HepG2 (cell line): ENCODE data around the gene RASL12. TPM values are rescaled to one million over a fixed set of nuclear protein-coding genes. Genes with fewer than 3 reads are reported as not detected.

Source experiments
- AKNA ChIP-seq: sonication (generic); formaldehyde crosslinking; IDR thresholded peaks from 2 replicates; pipeline ENCODE4 v1.4.0; 2020; ENCODE audit warnings: missing genetic modification reagents, borderline replicate concordance
- ARNT ChIP-seq: fragments of 450-650 bp; IDR thresholded peaks from 2 replicates; pipeline ENCODE4 v1.6.1; 2017
- BRCA1 ChIP-seq: sonication (generic); formaldehyde crosslinking; IDR thresholded peaks from 2 replicates; pipeline ENCODE4 v1.4.0; 2020; ENCODE audit warnings: missing genetic modification reagents
- CCAR2 ChIP-seq: fragments of 200-400 bp; formaldehyde crosslinking; optimal IDR thresholded peaks from 2 replicates; pipeline ENCODE3; 2018; ENCODE audit warnings: low read depth, mild to moderate bottlenecking, low read length, moderate library complexity
- EZH2 ChIP-seq: conservative IDR thresholded peaks from 2 replicates; pipeline ENCODE4 v1.6.1; 2012; ENCODE audit warnings: mild to moderate bottlenecking, low read depth, low read length, moderate library complexity
- HNRNPH1 ChIP-seq: fragments of 200-400 bp; formaldehyde crosslinking; optimal IDR thresholded peaks from 2 replicates; pipeline ENCODE3; 2017; ENCODE audit warnings: mild to moderate bottlenecking, low read depth, low read length
- HOXA5 ChIP-seq: sonication (generic); formaldehyde crosslinking; IDR thresholded peaks from 2 replicates; pipeline ENCODE4 v1.4.0; 2020; ENCODE audit warnings: missing genetic modification reagents
- JUND ChIP-seq: sonication (generic); formaldehyde crosslinking; IDR thresholded peaks from 2 replicates; pipeline ENCODE4 v1.8.0; 2022; ENCODE audit warnings: mild to moderate bottlenecking, missing genetic modification reagents
- MIER2 ChIP-seq: IDR thresholded peaks from 2 replicates; pipeline ENCODE4 v1.6.1; 2016; ENCODE audit warnings: missing biosample characterization, missing genetic modification reagents
- NBN ChIP-seq: fragments of 450-650 bp; conservative IDR thresholded peaks from 2 replicates; pipeline ENCODE4 v1.6.1; 2017
- PHF8 ChIP-seq: sonication (generic); formaldehyde crosslinking; IDR thresholded peaks from 2 replicates; pipeline ENCODE4 v1.5.0; 2020; ENCODE audit warnings: missing genetic modification reagents
- SMARCE1 ChIP-seq: fragments of 450-650 bp; IDR thresholded peaks from 2 replicates; pipeline ENCODE4 v1.6.1; 2017; ENCODE audit warnings: borderline replicate concordance
- SRSF4 ChIP-seq: fragments of 200-400 bp; formaldehyde crosslinking; IDR thresholded peaks from one replicate; pipeline ENCODE4 v1.6.1; 2018; ENCODE audit warnings: mild to moderate bottlenecking, low read depth, low read length, moderate library complexity; ENCODE audit not compliant: poor library complexity, severe bottlenecking
- TERF1 ChIP-seq: sonication (generic); formaldehyde crosslinking; IDR thresholded peaks from 2 replicates; pipeline ENCODE4 v1.8.0; 2022; ENCODE audit warnings: mild to moderate bottlenecking, missing genetic modification reagents, moderate library complexity
- TP53 ChIP-seq: sonication (generic); formaldehyde crosslinking; conservative IDR thresholded peaks from 2 replicates; pipeline ENCODE4 v1.4.0; 2020; ENCODE audit warnings: missing genetic modification reagents
- ZNF136 ChIP-seq: sonication (generic); formaldehyde crosslinking; IDR thresholded peaks from 2 replicates; pipeline ENCODE4 v1.8.1; 2022; ENCODE audit warnings: low read depth, mild to moderate bottlenecking, moderate library complexity, missing genetic modification reagents
- ZNF234 ChIP-seq: sonication (generic); formaldehyde crosslinking; conservative IDR thresholded peaks from 2 replicates; pipeline ENCODE4 v1.5.1; 2020; ENCODE audit warnings: mild to moderate bottlenecking, missing genetic modification reagents
- polyA plus RNA-seq, 8 experiments: library from polyadenylated mRNA; depleted of rRNA in 3 of 8; stranded (reverse) in 7 of 8; unstranded in 1 of 8; fragments of >200 nt; fragmentation: Illumina TruSeq in 4 of 8; extraction: Trizol in 4 of 8; gene quantifications; 2 replicates each; pipeline versions ENCODE4 v1.2.1 to v1.2.3, GENCODE V29; 2011 to 2016; ENCODE audit warnings: low read depth in 4 of 8, missing spikeins in 1 of 8, mixed read lengths in 1 of 8; ENCODE audit not compliant: insufficient read depth in 1 of 8
- total RNA-seq, 5 experiments: library from RNA; depleted of rRNA; stranded (reverse); fragments of >200 nt; fragmentation: Illumina TruSeq; extraction: Trizol; gene quantifications; 2 replicates each; pipeline ENCODE4 v1.2.3, GENCODE V29; 2016; ENCODE audit warnings: low read depth in 1 of 5
- TF ChIP-seq, protein P1 (sequence below): sonication (generic); formaldehyde crosslinking; IDR thresholded peaks from 2 replicates; pipeline ENCODE4 v1.4.0; 2020; ENCODE audit warnings: missing genetic modification reagents
- TF ChIP-seq, protein P2 (sequence below): sonication (generic); formaldehyde crosslinking; IDR thresholded peaks from 2 replicates; pipeline ENCODE4 v1.9.0; 2022; ENCODE audit warnings: low read depth, missing genetic modification reagents
- TF ChIP-seq, protein P3 (sequence below): sonication (generic); formaldehyde crosslinking; IDR thresholded peaks from 2 replicates; pipeline ENCODE4 v1.4.0; 2020; ENCODE audit warnings: missing genetic modification reagents, borderline replicate concordance

Gene RASL12
- total and polyA plus RNA-seq, 2 of the 13 experiments (the other 11 are each of a cell fraction or from before 2014, with no cell fraction given) = 0.16 to 0.55 TPM

- TF ChIP-seq, protein P1, sequence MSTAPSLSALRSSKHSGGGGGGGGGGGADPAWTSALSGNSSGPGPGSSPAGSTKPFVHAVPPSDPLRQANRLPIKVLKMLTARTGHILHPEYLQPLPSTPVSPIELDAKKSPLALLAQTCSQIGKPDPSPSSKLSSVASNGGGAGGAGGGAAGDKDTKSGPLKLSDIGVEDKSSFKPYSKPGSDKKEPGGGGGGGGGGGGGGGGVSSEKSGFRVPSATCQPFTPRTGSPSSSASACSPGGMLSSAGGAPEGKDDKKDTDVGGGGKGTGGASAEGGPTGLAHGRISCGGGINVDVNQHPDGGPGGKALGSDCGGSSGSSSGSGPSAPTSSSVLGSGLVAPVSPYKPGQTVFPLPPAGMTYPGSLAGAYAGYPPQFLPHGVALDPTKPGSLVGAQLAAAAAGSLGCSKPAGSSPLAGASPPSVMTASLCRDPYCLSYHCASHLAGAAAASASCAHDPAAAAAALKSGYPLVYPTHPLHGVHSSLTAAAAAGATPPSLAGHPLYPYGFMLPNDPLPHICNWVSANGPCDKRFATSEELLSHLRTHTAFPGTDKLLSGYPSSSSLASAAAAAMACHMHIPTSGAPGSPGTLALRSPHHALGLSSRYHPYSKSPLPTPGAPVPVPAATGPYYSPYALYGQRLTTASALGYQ (CRISPR knock-in tag) = no peak
- peak; percentile 97 for TF ChIP-seq JUND (CRISPR knock-in tag)
- TF ChIP-seq ARNT = no peak
- TF ChIP-seq HNRNPH1 = no peak
- TF ChIP-seq, protein P2, sequence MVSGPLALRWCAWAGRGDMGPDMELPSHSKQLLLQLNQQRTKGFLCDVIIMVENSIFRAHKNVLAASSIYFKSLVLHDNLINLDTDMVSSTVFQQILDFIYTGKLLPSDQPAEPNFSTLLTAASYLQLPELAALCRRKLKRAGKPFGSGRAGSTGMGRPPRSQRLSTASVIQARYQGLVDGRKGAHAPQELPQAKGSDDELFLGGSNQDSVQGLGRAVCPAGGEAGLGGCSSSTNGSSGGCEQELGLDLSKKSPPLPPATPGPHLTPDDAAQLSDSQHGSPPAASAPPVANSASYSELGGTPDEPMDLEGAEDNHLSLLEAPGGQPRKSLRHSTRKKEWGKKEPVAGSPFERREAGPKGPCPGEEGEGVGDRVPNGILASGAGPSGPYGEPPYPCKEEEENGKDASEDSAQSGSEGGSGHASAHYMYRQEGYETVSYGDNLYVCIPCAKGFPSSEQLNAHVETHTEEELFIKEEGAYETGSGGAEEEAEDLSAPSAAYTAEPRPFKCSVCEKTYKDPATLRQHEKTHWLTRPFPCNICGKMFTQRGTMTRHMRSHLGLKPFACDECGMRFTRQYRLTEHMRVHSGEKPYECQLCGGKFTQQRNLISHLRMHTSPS (CRISPR knock-in tag) = peak; percentile 88
- no peak for TF ChIP-seq TP53 (CRISPR knock-in tag)
- TF ChIP-seq ZNF234 (CRISPR knock-in tag) = no peak
- no peak for TF ChIP-seq CCAR2
- TF ChIP-seq HOXA5 = no peak
- no peak; the same call in 1 of the 2 replicates for TF ChIP-seq PHF8
- TF ChIP-seq TERF1 (CRISPR knock-in tag) = no peak
- TF ChIP-seq AKNA (CRISPR knock-in tag) = no peak
- TF ChIP-seq MIER2 (CRISPR knock-in tag) = peak; percentile 59; the same call in 1 of the 2 replicates
- no peak for TF ChIP-seq SRSF4
- no peak for TF ChIP-seq EZH2
- TF ChIP-seq, protein P3, sequence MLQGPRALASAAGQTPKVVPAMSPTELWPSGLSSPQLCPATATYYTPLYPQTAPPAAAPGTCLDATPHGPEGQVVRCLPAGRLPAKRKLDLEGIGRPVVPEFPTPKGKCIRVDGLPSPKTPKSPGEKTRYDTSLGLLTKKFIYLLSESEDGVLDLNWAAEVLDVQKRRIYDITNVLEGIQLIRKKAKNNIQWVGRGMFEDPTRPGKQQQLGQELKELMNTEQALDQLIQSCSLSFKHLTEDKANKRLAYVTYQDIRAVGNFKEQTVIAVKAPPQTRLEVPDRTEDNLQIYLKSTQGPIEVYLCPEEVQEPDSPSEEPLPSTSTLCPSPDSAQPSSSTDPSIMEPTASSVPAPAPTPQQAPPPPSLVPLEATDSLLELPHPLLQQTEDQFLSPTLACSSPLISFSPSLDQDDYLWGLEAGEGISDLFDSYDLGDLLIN (CRISPR knock-in tag) = no peak
- TF ChIP-seq ZNF136 (CRISPR knock-in tag) = no peak
- no peak for TF ChIP-seq SMARCE1
- TF ChIP-seq NBN = no peak
- TF ChIP-seq BRCA1 = no peak
Observed at GRCh38 chr15:65056868-65057548, 10.8 kb downstream of the RASL12 start (continued).
